Breast epithelium (tissue), 4 donors: ENCODE data around the gene WIZ. TPM values are rescaled to one million over a fixed set of nuclear protein-coding genes. Genes with fewer than 3 reads are reported as not detected.

Experiments
- DNase-seq, 2 donors: peaks; one replicate each; pipeline ENCODE4 v3.0.0-alpha.2; 2019; ENCODE audit warnings: low spot score in 2 of 2
- H3K27ac ChIP-seq, 2 donors: fragments of 200-600 bp; sonication (generic) in 1 of 2; one replicate each; pipeline ENCODE4 v1.5.1; 2016 to 2019; ENCODE audit warnings: mild to moderate bottlenecking in 1 of 2
- H3K27me3 ChIP-seq, 2 donors: fragments of 200-600 bp; sonication (generic) in 1 of 2; one replicate each; pipeline versions ENCODE4 v1.5.1 to v1.6.0; 2017 to 2019; ENCODE audit warnings: control low read depth in 1 of 2, mild to moderate bottlenecking in 1 of 2
- H3K36me3 ChIP-seq: fragments of 200-600 bp; one replicate; pipeline ENCODE4 v1.5.1; 2019
- H3K4me1 ChIP-seq, 2 donors: fragments of 200-600 bp; sonication (generic); one replicate each; pipeline ENCODE4 v1.5.1; 2016 to 2019; ENCODE audit warnings: control low read depth in 1 of 2
- H3K4me3 ChIP-seq, 3 donors: fragments of 200-600 bp; sonication (generic); 1 replicate in 2 of 3; 2 replicates in 1 of 3; pipeline ENCODE4 v1.5.1; 2016 to 2019; ENCODE audit warnings: mild to moderate bottlenecking in 3 of 3, moderate library complexity in 2 of 3
- H3K9me3 ChIP-seq, 2 donors: fragments of 200-600 bp; sonication (generic) in 1 of 2; one replicate each; pipeline ENCODE4 v1.5.1; 2016 to 2019; ENCODE audit warnings: control low read depth in 1 of 2
- CTCF ChIP-seq, 3 donors: fragments of 450-650 bp; IDR thresholded peaks; one replicate each; pipeline ENCODE4 v1.5.1; 2016 to 2017; ENCODE audit warnings: antibody characterized with exemption in 3 of 3, mild to moderate bottlenecking in 3 of 3, moderate library complexity in 3 of 3
- POLR2A ChIP-seq: fragments of 450-650 bp; IDR thresholded peaks from one replicate; pipeline ENCODE4 v1.6.1; 2016; ENCODE audit warnings: antibody characterized with exemption, mild to moderate bottlenecking, moderate library complexity
- POLR2AphosphoS5 ChIP-seq, 3 donors: sonication (generic); formaldehyde crosslinking; IDR thresholded peaks; one replicate each; pipeline ENCODE4 v1.6.1; 2017; ENCODE audit warnings: antibody characterized with exemption in 3 of 3
- intact Hi-C: fragments of 100-400 bp; cut with DNase I; formaldehyde crosslinking; loops from one replicate; pipeline ENCODE4 v1.15.1; 2023; ENCODE audit warnings: low total_unique reads
- total RNA-seq, 3 donors: library from RNA; depleted of rRNA; stranded (reverse); fragments of >200 nt; gene quantifications; one replicate each; pipeline ENCODE4 v1.1.0, GENCODE V29; 2016

WIZ gene
- total RNA-seq, 3 donors from 2014 or later: 17.6 to 51.1 (median 34.9) TPM

- Histone ChIP-seq H3K36me3 (peaks cover 12% of the 10 kb centered on the region), H3K4me1 (peaks cover 9 to 18% of the 10 kb centered on the region in 2 donors), H3K4me3 (no peak overlapping the region), H3K27ac (no peak overlapping the region), H3K27me3 (no peaks in the 10 kb centered on the region), H3K9me3 (no peaks in the 10 kb centered on the region)
- no peak for TF ChIP-seq POLR2AphosphoS5 (IDR thresholded peaks at IDR 0.05)
- no peak for TF ChIP-seq CTCF (IDR thresholded peaks at IDR 0.05)
- TF ChIP-seq POLR2A: no peak
- DNase-seq: no peak
- intact Hi-C loops: loop anchor here (10.0 kb wide), 1 partner anchor 48 kb away; no protein-coding TSS in a partner anchor
These were observed 77.3 kb downstream of the WIZ start for GRCh38 chr19:15372470-15372869.

GRCh38 chr19:15371786-15372380 lies 77.9 kb downstream of the WIZ start:
- intact Hi-C loops: loop anchor here (10.0 kb wide), 1 partner anchor 47 kb away; no protein-coding TSS in a partner anchor
- H3K4me3 ChIP-seq: no peak overlapping the region
- H3K4me1 ChIP-seq: peaks cover 9 to 12% of the 10 kb centered on the region in 2 donors
- no peaks in the 10 kb centered on the region for H3K9me3 ChIP-seq
- H3K36me3 ChIP-seq: peaks cover 12% of the 10 kb centered on the region
- no peak for TF ChIP-seq POLR2A
- no peak for TF ChIP-seq POLR2AphosphoS5 (IDR thresholded peaks at IDR 0.05)
- no peak for TF ChIP-seq CTCF (IDR thresholded peaks at IDR 0.05)
- H3K27me3 ChIP-seq: no peaks in the 10 kb centered on the region
- DNase-seq: no peak
- H3K27ac ChIP-seq: peak overlapping the region in 1 of 2 donors; percentile 26

GRCh38 chr19:15371119-15371518 lies 78.6 kb downstream of the WIZ start:
- Histone ChIP-seq H3K4me1 (peaks cover 9% of the 10 kb centered on the region in 2 donors), H3K4me3 (no peak overlapping the region), H3K9me3 (no peaks in the 10 kb centered on the region), H3K27me3 (no peaks in the 10 kb centered on the region), H3K27ac (no peak overlapping the region), H3K36me3 (peaks cover 12% of the 10 kb centered on the region)
- DNase-seq: no peak
- no peak for TF ChIP-seq POLR2A
- TF ChIP-seq CTCF (IDR thresholded peaks at IDR 0.05): no peak
- TF ChIP-seq POLR2AphosphoS5 (IDR thresholded peaks at IDR 0.05): no peak
- intact Hi-C loops: loop anchor here (10.0 kb wide), 1 partner anchor 46 kb away; no protein-coding TSS in a partner anchor

Other genes starting within 250 kb of the WIZ start
- 10 to 100 TPM; 22.0 to 36.4 (median 22.7) TPM for gene NOTCH3, start 249.0 kb downstream of the WIZ start, total RNA-seq
- under 1 TPM in 1 of 3 donors, not detected in 2; 0.29 TPM for gene EPHX3, start 217.5 kb downstream of the WIZ start, total RNA-seq
- 10 to 100 TPM; 25.6 to 37.5 (median 33.8) TPM for gene BRD4, start 117.4 kb downstream of the WIZ start, total RNA-seq
- gene AKAP8, start 70.2 kb downstream of the WIZ start, total RNA-seq: 10 to 100 TPM; 23.2 to 40.7 (median 33.4) TPM
- 100 to 1,000 TPM in 2 of 3 donors, 10 to 100 TPM in 1; 77.6 to 141 (median 122) TPM for gene AKAP8L, start 31.0 kb downstream of the WIZ start, total RNA-seq
- 1 to 10 TPM; 1.8 to 5.9 (median 3.4) TPM for gene RASAL3, start 14.6 kb upstream of the WIZ start, total RNA-seq
- gene PGLYRP2, start 29.5 kb upstream of the WIZ start, total RNA-seq: 1 to 10 TPM in 2 of 3 donors, not detected in 1; 5.6 to 6.2 TPM
- 10 to 100 TPM in 1 of 3 donors, 1 to 10 TPM in 2; 8.8 to 26.9 (median 9.4) TPM for gene CYP4F22, start 58.6 kb upstream of the WIZ start, total RNA-seq
- gene CYP4F8, start 165.3 kb upstream of the WIZ start, total RNA-seq: 1 to 10 TPM in 2 of 3 donors, not detected in 1; 2.6 to 5.0 TPM
- gene CYP4F3, start 190.9 kb upstream of the WIZ start, total RNA-seq: under 1 TPM in 2 of 3 donors, not detected in 1; 0.16 to 0.44 TPM
- 1 to 10 TPM; 3.5 to 8.8 (median 5.6) TPM for gene CYP4F12, start 223.1 kb upstream of the WIZ start, total RNA-seq